SU-DHL-6 (cell line): ENCODE measurements around the gene NUDT4.

ENCODE experiments used
- EZH2phosphoT487 ChIP-seq: fragments of 200-600 bp; sonication (generic), shearing (Covaris generic); conservative IDR thresholded peaks from 2 replicates; pipeline ENCODE4 v1.6.1; 2018; ENCODE audit warnings: mild to moderate bottlenecking, antibody characterized with exemption, low read length, moderate library complexity, mixed read lengths
- TF ChIP-seq, protein P1 (sequence below): fragments of 200-600 bp; sonication (generic); IDR thresholded peaks from one replicate; pipeline ENCODE4 v1.5.1; 2017; ENCODE audit warnings: antibody characterized with exemption, mild to moderate bottlenecking, low read length, moderate library complexity; ENCODE audit not compliant: insufficient read depth, poor library complexity, severe bottlenecking

DNA sequence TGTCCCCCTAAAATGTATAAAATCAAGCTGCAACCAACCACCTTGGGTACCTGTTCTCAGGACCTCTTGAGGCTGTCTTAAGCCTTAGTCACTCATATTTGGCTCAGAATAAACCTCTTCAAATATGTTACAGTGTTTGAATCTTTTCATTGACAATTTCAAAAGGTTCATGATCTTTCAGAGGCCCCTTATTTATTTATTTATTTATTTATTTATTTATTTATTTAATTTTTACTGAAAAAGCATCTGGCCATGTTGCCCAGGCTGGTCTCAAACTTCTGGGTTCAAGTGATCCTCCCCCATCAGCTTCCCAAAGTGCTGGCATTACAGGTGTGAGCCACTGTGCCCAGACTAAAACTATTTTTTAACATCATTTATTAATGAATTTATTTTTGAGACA is 8.2 kb upstream of the NUDT4 start:
- TF ChIP-seq, protein P1, sequence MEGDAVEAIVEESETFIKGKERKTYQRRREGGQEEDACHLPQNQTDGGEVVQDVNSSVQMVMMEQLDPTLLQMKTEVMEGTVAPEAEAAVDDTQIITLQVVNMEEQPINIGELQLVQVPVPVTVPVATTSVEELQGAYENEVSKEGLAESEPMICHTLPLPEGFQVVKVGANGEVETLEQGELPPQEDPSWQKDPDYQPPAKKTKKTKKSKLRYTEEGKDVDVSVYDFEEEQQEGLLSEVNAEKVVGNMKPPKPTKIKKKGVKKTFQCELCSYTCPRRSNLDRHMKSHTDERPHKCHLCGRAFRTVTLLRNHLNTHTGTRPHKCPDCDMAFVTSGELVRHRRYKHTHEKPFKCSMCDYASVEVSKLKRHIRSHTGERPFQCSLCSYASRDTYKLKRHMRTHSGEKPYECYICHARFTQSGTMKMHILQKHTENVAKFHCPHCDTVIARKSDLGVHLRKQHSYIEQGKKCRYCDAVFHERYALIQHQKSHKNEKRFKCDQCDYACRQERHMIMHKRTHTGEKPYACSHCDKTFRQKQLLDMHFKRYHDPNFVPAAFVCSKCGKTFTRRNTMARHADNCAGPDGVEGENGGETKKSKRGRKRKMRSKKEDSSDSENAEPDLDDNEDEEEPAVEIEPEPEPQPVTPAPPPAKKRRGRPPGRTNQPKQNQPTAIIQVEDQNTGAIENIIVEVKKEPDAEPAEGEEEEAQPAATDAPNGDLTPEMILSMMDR: no peak
- no peak for TF ChIP-seq EZH2phosphoT487
